Measurements from ENCODE around the gene LOXL3. TPM values are rescaled to one million over a fixed set of nuclear protein-coding genes. Genes with fewer than 3 reads are reported as not detected.

LOXL3 gene
- total RNA-seq, 1 donor from 2014 or later, result 16.1 TPM

- no peak for DNase-seq
These were observed 27.0 kb downstream of the LOXL3 start for GRCh38 chr2:74526649-74527230.

GRCh38 chr2:74525717-74526648, 27.8 kb downstream of the LOXL3 start, which contains the start of gene DQX1:
Gene DQX1, minus strand, starts transcription at chr2:74526231. Its CDS starts 502 bp downstream, at chr2:74525729.
- no peak for DNase-seq

- no peak for DNase-seq
These were observed 28.6 kb downstream of the LOXL3 start for GRCh38 chr2:74524955-74525716.

- no peak for DNase-seq
These were observed 29.7 kb downstream of the LOXL3 start for GRCh38 chr2:74524005-74524404.

GRCh38 chr2:74522516-74522915, 31.2 kb downstream of the LOXL3 start:
- no peak for DNase-seq

GRCh38 chr2:74516650-74517049, 37.1 kb downstream of the LOXL3 start:
- no peak for DNase-seq

- DNase-seq, result no peak
These were observed 37.6 kb downstream of the LOXL3 start for GRCh38 chr2:74515981-74516633.

- DNase-seq, result no peak
These were observed 38.3 kb downstream of the LOXL3 start for GRCh38 chr2:74515271-74515980.

- DNase-seq, result no peak
These were observed 39.1 kb downstream of the LOXL3 start, which contains the start of gene TLX2 for GRCh38 chr2:74514368-74515270. Gene TLX2, plus strand, starts transcription at chr2:74514450. Its CDS starts 357 bp downstream, at chr2:74514807.

- no peak for DNase-seq
These were observed 40.0 kb downstream of the LOXL3 start for GRCh38 chr2:74513605-74514367.

GRCh38 chr2:74512744-74513604, 40.8 kb downstream of the LOXL3 start:
- DNase-seq, result no peak

GRCh38 chr2:74511104-74511989, 42.4 kb downstream of the LOXL3 start:
- no peak for DNase-seq

GRCh38 chr2:74510272-74510671, 43.5 kb downstream of the LOXL3 start:
- DNase-seq, result no peak

GRCh38 chr2:74507926-74508520, 45.7 kb downstream of the LOXL3 start:
- DNase-seq, result no peak

GRCh38 chr2:74507145-74507925, 46.4 kb downstream of the LOXL3 start, which contains the start of gene PCGF1:
Gene PCGF1, minus strand, starts transcription at chr2:74507695. Its CDS starts 27 bp downstream, at chr2:74507668.
- DNase-seq, result peak; percentile 94

All from occipital lobe (tissue), 2 donors.